WI38 (cell line): Measurements from ENCODE around the gene RAD23B.

Experiments
- H3K4me3 ChIP-seq: 2 replicates; pipeline ENCODE4 v1.5.1; 2011; ENCODE audit warnings: low read depth, mild to moderate bottlenecking, control low read depth, low read length
- CTCF ChIP-seq: IDR thresholded peaks from 2 replicates; pipeline ENCODE4 v1.5.1; 2012; ENCODE audit warnings: low read depth, mild to moderate bottlenecking, control low read depth, low read length

The RAD23B gene

GRCh38 chr9:107323836-107324585 is 40.9 kb downstream of the RAD23B start:
- H3K4me3 ChIP-seq: no peak overlapping the region
- no peak for TF ChIP-seq CTCF

- TF ChIP-seq CTCF: no peak
- H3K4me3 ChIP-seq: no peak overlapping the region
Measured at GRCh38 chr9:107325842-107326241, 42.8 kb downstream of the RAD23B start.

GRCh38 chr9:107328510-107328909 is 45.4 kb downstream of the RAD23B start:
- TF ChIP-seq CTCF: no peak
- no peak overlapping the region for H3K4me3 ChIP-seq

- no peak for TF ChIP-seq CTCF
- no peak overlapping the region for H3K4me3 ChIP-seq
Measured at GRCh38 chr9:107330420-107330819, 47.3 kb downstream of the RAD23B start.

GRCh38 chr9:107332883-107333282 is 49.8 kb downstream of the RAD23B start:
- no peak for TF ChIP-seq CTCF
- H3K4me3 ChIP-seq: no peak overlapping the region

GRCh38 chr9:107333363-107333762 is 50.3 kb downstream of the RAD23B start:
- no peak for TF ChIP-seq CTCF
- no peak overlapping the region for H3K4me3 ChIP-seq

GRCh38 chr9:107334103-107334776 is 51.2 kb downstream of the RAD23B start:
- TF ChIP-seq CTCF: no peak
- H3K4me3 ChIP-seq: no peak overlapping the region
